Smooth muscle cell (in vitro differentiated cells): ENCODE data around the gene NXN. TPM values are rescaled to one million over a fixed set of nuclear protein-coding genes. Genes with fewer than 3 reads are reported as not detected.

Experiments
- DNase-seq: peaks from one replicate; lab custom pipeline; 2025; ENCODE audit not compliant: unreplicated experiment; lab: John Stamatoyannopoulos, UW
- H2AFZ ChIP-seq: fragments of 200-600 bp; sonication (generic); 2 replicates; pipeline ENCODE4 v1.6.0; 2016; ENCODE audit warnings: antibody characterized with exemption, low read depth, mild to moderate bottlenecking
- H3F3A ChIP-seq: fragments of 200-600 bp; sonication (generic); 2 replicates; pipeline ENCODE4 v1.6.0; 2017; ENCODE audit warnings: antibody characterized with exemption, low read depth
- H3K27ac ChIP-seq: fragments of 200-600 bp; sonication (generic); 2 replicates; pipeline ENCODE4 v1.5.1; 2016; ENCODE audit warnings: low read depth, mild to moderate bottlenecking
- H3K27me3 ChIP-seq: fragments of 200-600 bp; sonication (generic); 2 replicates; pipeline ENCODE4 v1.6.1; 2016; ENCODE audit warnings: low read depth, mild to moderate bottlenecking
- H3K36me3 ChIP-seq: fragments of 200-600 bp; sonication (generic); 2 replicates; pipeline ENCODE4 v1.5.1; 2016; ENCODE audit warnings: low read depth
- H3K4me1 ChIP-seq: fragments of 200-600 bp; sonication (generic); 2 replicates; pipeline ENCODE4 v1.5.1; 2016; ENCODE audit warnings: low read depth
- H3K4me2 ChIP-seq: fragments of 200-600 bp; sonication (generic); 2 replicates; pipeline ENCODE4 v1.6.0; 2016; ENCODE audit warnings: mild to moderate bottlenecking
- H3K4me3 ChIP-seq: fragments of 200-600 bp; sonication (generic); 2 replicates; pipeline ENCODE4 v1.5.1; 2016; ENCODE audit warnings: mild to moderate bottlenecking
- H3K79me2 ChIP-seq: fragments of 200-600 bp; sonication (generic); 2 replicates; pipeline ENCODE4 v1.6.0; 2016; ENCODE audit warnings: low read depth, mild to moderate bottlenecking
- H3K9ac ChIP-seq: fragments of 200-600 bp; sonication (generic); 2 replicates; pipeline ENCODE4 v1.6.0; 2016; ENCODE audit warnings: low read depth
- H3K9me3 ChIP-seq: fragments of 200-600 bp; sonication (generic); replicated peaks from 2 replicates; pipeline ENCODE4 v1.5.1; 2016; ENCODE audit warnings: low read depth
- H4K20me1 ChIP-seq: fragments of 200-600 bp; sonication (generic); 2 replicates; pipeline ENCODE4 v1.6.0; 2016; ENCODE audit warnings: low read depth
- WGBS: methylation state at CpG from one replicate; pipeline ENCODE4 v1.1.7; 2016; ENCODE audit warnings: low lambda C conversion rate; 5-methylcytosine and 5-hydroxymethylcytosine counted together
- polyA plus RNA-seq: library from polyadenylated mRNA; unstranded; fragments of >200 nt; fragmentation: Nextera tagmentation; extraction: Ambion mirVana; gene quantifications from 2 replicates; pipeline ENCODE4 v1.2.1, GENCODE V29; 2016
- total RNA-seq: library from RNA; depleted of rRNA; stranded (reverse); fragments of >200 nt; gene quantifications from 2 replicates; pipeline ENCODE4 v1.2.3, GENCODE V29; 2014
- TF ChIP-seq, protein P1 (sequence below): fragments of 200-600 bp; sonication (generic); IDR thresholded peaks from 2 replicates; pipeline ENCODE4 v1.5.1; 2017; ENCODE audit warnings: borderline replicate concordance, mild to moderate bottlenecking, antibody characterized with exemption; ENCODE audit not compliant: insufficient read depth, poor library complexity, severe bottlenecking

NXN gene
- total and polyA plus RNA-seq, 2 experiments from 2014 or later = 58.3 to 78.6 TPM

DNA sequence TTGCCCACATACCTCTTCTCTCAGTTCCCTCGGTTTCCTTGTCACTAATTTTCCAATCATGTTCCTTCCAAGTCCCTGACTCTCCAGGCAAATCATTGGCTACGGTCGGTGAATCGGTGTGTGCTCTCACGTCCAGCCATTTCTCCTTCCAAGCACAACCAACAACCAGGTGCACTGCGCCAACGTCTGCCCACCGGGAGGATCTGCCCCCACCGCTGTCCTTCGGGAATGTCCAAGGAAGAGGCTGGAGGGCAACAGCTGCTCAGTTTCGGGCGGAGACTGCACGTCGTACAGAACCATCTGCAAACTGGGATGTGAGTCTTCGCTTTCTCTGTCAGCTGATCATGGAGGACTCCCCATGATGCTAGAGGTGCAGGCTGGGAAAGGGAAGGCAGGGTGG is 8.4 kb upstream of the NXN start:
- Histone ChIP-seq H3K36me3 (no peaks in the 10 kb centered on the region), H4K20me1 (no peaks in the 10 kb centered on the region), H3K79me2 (no peaks in the 10 kb centered on the region), H3K4me2 (no peak overlapping the region), H3K27ac (no peak overlapping the region), H3F3A (no peaks in the 10 kb centered on the region), H3K4me1 (no peaks in the 10 kb centered on the region), H3K9me3 (no peaks in the 10 kb centered on the region), H3K4me3 (no peak overlapping the region), H3K9ac (no peak overlapping the region), H3K27me3 (no peaks in the 10 kb centered on the region), H2AFZ (no peak overlapping the region)
- 91% methylated on average over 15 of the region's 15 CpGs for WGBS
- TF ChIP-seq, protein P1, sequence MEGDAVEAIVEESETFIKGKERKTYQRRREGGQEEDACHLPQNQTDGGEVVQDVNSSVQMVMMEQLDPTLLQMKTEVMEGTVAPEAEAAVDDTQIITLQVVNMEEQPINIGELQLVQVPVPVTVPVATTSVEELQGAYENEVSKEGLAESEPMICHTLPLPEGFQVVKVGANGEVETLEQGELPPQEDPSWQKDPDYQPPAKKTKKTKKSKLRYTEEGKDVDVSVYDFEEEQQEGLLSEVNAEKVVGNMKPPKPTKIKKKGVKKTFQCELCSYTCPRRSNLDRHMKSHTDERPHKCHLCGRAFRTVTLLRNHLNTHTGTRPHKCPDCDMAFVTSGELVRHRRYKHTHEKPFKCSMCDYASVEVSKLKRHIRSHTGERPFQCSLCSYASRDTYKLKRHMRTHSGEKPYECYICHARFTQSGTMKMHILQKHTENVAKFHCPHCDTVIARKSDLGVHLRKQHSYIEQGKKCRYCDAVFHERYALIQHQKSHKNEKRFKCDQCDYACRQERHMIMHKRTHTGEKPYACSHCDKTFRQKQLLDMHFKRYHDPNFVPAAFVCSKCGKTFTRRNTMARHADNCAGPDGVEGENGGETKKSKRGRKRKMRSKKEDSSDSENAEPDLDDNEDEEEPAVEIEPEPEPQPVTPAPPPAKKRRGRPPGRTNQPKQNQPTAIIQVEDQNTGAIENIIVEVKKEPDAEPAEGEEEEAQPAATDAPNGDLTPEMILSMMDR = no peak
- no peak for DNase-seq

DNA sequence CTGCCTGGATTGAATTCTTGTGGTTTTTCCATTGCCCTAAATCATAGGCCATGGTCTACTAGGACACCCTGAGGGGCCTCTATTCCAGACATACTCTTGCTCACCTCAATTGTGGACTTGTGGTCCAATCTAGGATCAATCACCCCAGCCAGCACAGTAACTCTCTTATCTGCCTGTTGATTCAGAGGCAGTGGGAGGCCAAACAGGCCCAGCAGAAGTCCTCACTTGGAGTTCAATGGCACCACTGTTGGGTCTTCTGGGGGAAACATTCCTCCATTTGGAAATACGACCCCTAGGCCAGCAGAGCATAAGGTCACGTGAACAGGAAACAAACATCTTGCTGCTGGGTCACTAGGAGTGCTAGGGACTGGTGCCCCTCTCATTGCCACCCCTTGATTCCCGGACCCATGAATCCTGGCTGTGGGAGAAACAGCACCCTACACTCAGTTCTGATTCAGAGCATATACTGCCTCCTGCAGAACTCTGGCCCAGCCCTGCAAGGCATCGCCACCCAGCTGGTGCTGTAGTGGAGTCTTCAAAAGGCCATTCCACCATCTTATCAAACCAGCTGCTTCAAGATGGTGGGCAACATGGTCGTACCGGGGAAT is 6.8 kb upstream of the NXN start:
- TF ChIP-seq, protein P1 = no peak
- WGBS = 86% methylated on average over 6 of the region's 6 CpGs
- Histone ChIP-seq H4K20me1 (no peaks in the 10 kb centered on the region), H3K4me3 (no peak overlapping the region), H2AFZ (no peak overlapping the region), H3K9ac (no peak overlapping the region), H3K27me3 (no peaks in the 10 kb centered on the region), H3K27ac (no peak overlapping the region), H3K9me3 (no peaks in the 10 kb centered on the region), H3K4me1 (no peaks in the 10 kb centered on the region), H3K4me2 (no peak overlapping the region), H3F3A (no peaks in the 10 kb centered on the region), H3K36me3 (no peaks in the 10 kb centered on the region), H3K79me2 (no peaks in the 10 kb centered on the region)
- no peak for DNase-seq

DNA sequence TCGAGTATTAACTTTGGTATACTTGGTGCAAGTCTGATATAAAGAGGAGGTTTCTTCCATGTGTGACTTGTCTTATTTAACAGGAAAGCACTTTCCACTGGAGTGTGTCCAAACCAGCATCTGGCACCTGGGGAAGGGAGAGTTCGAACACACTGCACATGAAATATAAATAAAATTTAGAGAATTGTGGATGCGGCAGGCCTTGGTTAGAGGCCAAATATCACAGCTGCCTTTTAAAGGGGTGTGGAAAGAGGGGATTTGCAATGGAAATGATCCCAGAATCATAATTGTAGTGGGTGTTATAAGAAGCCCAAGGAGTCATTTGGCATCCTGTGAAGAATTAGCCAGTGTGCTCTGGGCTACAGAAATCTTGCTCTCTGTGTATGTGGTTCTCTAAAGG is 4.3 kb upstream of the NXN start:
- Histone ChIP-seq H3K9ac (no peak overlapping the region), H3K36me3 (no peaks in the 10 kb centered on the region), H3K4me3 (no peak overlapping the region), H3K27me3 (no peaks in the 10 kb centered on the region), H3K27ac (no peak overlapping the region), H2AFZ (no peak overlapping the region), H3F3A (no peaks in the 10 kb centered on the region), H3K4me1 (no peaks in the 10 kb centered on the region), H4K20me1 (no peaks in the 10 kb centered on the region), H3K4me2 (no peak overlapping the region), H3K9me3 (no peaks in the 10 kb centered on the region), H3K79me2 (no peaks in the 10 kb centered on the region)
- TF ChIP-seq, protein P1 = no peak
- 94% methylated on average over 3 of the region's 3 CpGs for WGBS
- DNase-seq = no peak

DNA sequence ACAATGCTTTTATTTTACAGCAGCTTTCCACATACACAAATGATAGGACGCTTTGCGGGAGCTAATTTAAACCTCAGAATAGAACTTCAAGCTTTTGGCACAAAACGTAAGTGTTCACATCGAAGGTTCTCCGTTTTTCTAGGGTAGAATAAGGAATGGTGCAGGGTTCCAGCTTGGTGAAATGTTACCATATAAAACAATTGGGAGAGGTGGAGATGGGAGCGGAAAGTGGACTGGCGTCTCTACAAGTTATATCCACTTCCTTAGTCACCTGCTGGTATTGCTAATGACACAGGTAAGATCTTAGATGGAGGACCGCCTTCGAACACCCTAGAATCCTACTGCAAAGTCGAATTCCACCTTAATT is 1.7 kb upstream of the NXN start:
- no peak overlapping the region for H3K27ac ChIP-seq
- H3K27me3 ChIP-seq = no peaks in the 10 kb centered on the region
- H3K4me2 ChIP-seq = no peak overlapping the region
- no peaks in the 10 kb centered on the region for H3K36me3 ChIP-seq
- peaks cover 26% of the 10 kb centered on the region for H3K79me2 ChIP-seq
- 37% methylated on average over 10 of the region's 10 CpGs for WGBS
- H4K20me1 ChIP-seq = peaks cover 24% of the 10 kb centered on the region
- no peak for DNase-seq
- no peaks in the 10 kb centered on the region for H3K9me3 ChIP-seq
- no peak overlapping the region for H2AFZ ChIP-seq
- TF ChIP-seq, protein P1 = no peak
- no peaks in the 10 kb centered on the region for H3F3A ChIP-seq
- H3K9ac ChIP-seq = no peak overlapping the region
- no peak overlapping the region for H3K4me3 ChIP-seq
- peaks cover 15% of the 10 kb centered on the region for H3K4me1 ChIP-seq
